ENCODE measurements around the gene MLLT11. TPM values are rescaled to one million over a fixed set of nuclear protein-coding genes. Genes with fewer than 3 reads are reported as not detected.

The MLLT11 gene
- polyA plus RNA-seq, 2 donors: 0.72 to 1.5 TPM

GRCh38 chr1:151108331-151108730 lies 48.1 kb downstream of the MLLT11 start:
- Histone ChIP-seq H3K27ac (ENCODE audit: low read depth in 2 of 2, low read length in 1 of 2) (no peak overlapping the region), H3K4me1 (ENCODE audit: control insufficient read depth in 2 of 2, insufficient read depth in 2 of 2, low read length in 1 of 2) (no peaks in the 10 kb centered on the region), H3K36me3 (ENCODE audit: control insufficient read depth in 2 of 2, insufficient read depth in 2 of 2, low read length in 1 of 2) (peaks cover 3 to 5% of the 10 kb centered on the region in 2 donors), H3K9me3 (ENCODE audit: control insufficient read depth in 2 of 2, insufficient read depth in 1 of 2, low read depth in 1 of 2, low read length in 1 of 2) (no peaks in the 10 kb centered on the region), H3K27me3 (ENCODE audit: control insufficient read depth in 1 of 2, insufficient read depth in 2 of 2, low read length in 2 of 2) (no peaks in the 10 kb centered on the region), H3K4me3 (ENCODE audit: low read depth in 1 of 2, low read length in 2 of 2) (no peak overlapping the region)
- 89 to 95% methylated on average over 5 of the region's 5 CpGs for WGBS, 2 donors

GRCh38 chr1:151113877-151114276 lies 53.7 kb downstream of the MLLT11 start:
- Histone ChIP-seq H3K36me3 (ENCODE audit: control insufficient read depth in 2 of 2, insufficient read depth in 2 of 2, low read length in 1 of 2) (peaks cover 3 to 4% of the 10 kb centered on the region in 2 donors), H3K9me3 (ENCODE audit: control insufficient read depth in 2 of 2, insufficient read depth in 1 of 2, low read depth in 1 of 2, low read length in 1 of 2) (no peaks in the 10 kb centered on the region), H3K27me3 (ENCODE audit: control insufficient read depth in 1 of 2, insufficient read depth in 2 of 2, low read length in 2 of 2) (no peaks in the 10 kb centered on the region), H3K4me3 (ENCODE audit: low read depth in 1 of 2, low read length in 2 of 2) (no peak overlapping the region), H3K4me1 (ENCODE audit: control insufficient read depth in 2 of 2, insufficient read depth in 2 of 2, low read length in 1 of 2) (no peaks in the 10 kb centered on the region), H3K27ac (ENCODE audit: low read depth in 2 of 2, low read length in 1 of 2) (no peak overlapping the region)
- WGBS, 2 donors: 95 to 96% methylated on average over 5 of the region's 5 CpGs

Other genes starting within 250 kb of the MLLT11 start
- gene ARNT, start 183.8 kb upstream of the MLLT11 start, polyA plus RNA-seq: 10 to 100 TPM in 1 of 2 donors, 1 to 10 TPM in 1; 9.0 to 10.5 TPM
- not detected for gene CTXND2, start 173.3 kb upstream of the MLLT11 start, polyA plus RNA-seq
- gene SETDB1, start 134.0 kb upstream of the MLLT11 start, polyA plus RNA-seq: 10 to 100 TPM; 14.4 to 17.8 TPM
- 10 to 100 TPM; 35.5 to 39.4 TPM for gene CERS2, start 85.6 kb upstream of the MLLT11 start, polyA plus RNA-seq
- 10 to 100 TPM; 14.4 to 17.5 TPM for gene ANXA9, start 78.1 kb upstream of the MLLT11 start, polyA plus RNA-seq
- gene MINDY1, start 53.5 kb upstream of the MLLT11 start, polyA plus RNA-seq: 10 to 100 TPM; 17.2 to 21.3 TPM
- gene PRUNE1, start 51.9 kb upstream of the MLLT11 start, polyA plus RNA-seq: 10 to 100 TPM in 1 of 2 donors, 1 to 10 TPM in 1; 7.2 to 10.1 TPM
- gene BNIPL, start 23.8 kb upstream of the MLLT11 start, polyA plus RNA-seq: 100 to 1,000 TPM; 111 to 159 TPM
- 1 to 10 TPM; 1.7 to 2.9 TPM for gene C1orf56, start 12.6 kb upstream of the MLLT11 start, polyA plus RNA-seq
- 10 to 100 TPM; 62.9 to 86.6 TPM for gene CDC42SE1, start 775 bp upstream of the MLLT11 start, polyA plus RNA-seq
- gene GABPB2, start 10.4 kb downstream of the MLLT11 start, polyA plus RNA-seq: 1 to 10 TPM; 4.2 to 6.3 TPM
- 1 to 10 TPM; 3.3 to 7.2 TPM for gene SEMA6C, start 86.2 kb downstream of the MLLT11 start, polyA plus RNA-seq
- gene TNFAIP8L2, start 96.3 kb downstream of the MLLT11 start, polyA plus RNA-seq: 1 to 10 TPM; 1.2 to 1.6 TPM
- gene LYSMD1, start 105.5 kb downstream of the MLLT11 start, polyA plus RNA-seq: 1 to 10 TPM; 3.8 TPM
- gene SCNM1, start 105.7 kb downstream of the MLLT11 start, polyA plus RNA-seq: 10 to 100 TPM; 40.5 to 43.9 TPM
- gene TMOD4, start 115.6 kb downstream of the MLLT11 start, polyA plus RNA-seq: under 1 TPM; 0.14 to 0.22 TPM
- 10 to 100 TPM; 27.2 to 28.2 TPM for gene VPS72, start 129.8 kb downstream of the MLLT11 start, polyA plus RNA-seq
- gene PIP5K1A, start 138.2 kb downstream of the MLLT11 start, polyA plus RNA-seq: 10 to 100 TPM; 16.4 to 23.2 TPM
- 100 to 1,000 TPM; 127 to 168 TPM for gene PSMD4, start 194.3 kb downstream of the MLLT11 start, polyA plus RNA-seq
- 10 to 100 TPM in 1 of 2 donors, 1 to 10 TPM in 1; 8.0 to 11.4 TPM for gene ZNF687, start 221.9 kb downstream of the MLLT11 start, polyA plus RNA-seq